Vagina (tissue), 2 donors: ENCODE data around the gene SIX3. TPM values are rescaled to one million over a fixed set of nuclear protein-coding genes. Genes with fewer than 3 reads are reported as not detected.

Experiments used
- DNase-seq, 2 donors: peaks; one replicate each; pipeline ENCODE4 v3.0.0-alpha.2; 2017; ENCODE audit errors: extremely low spot score in 2 of 2
- H3K27ac ChIP-seq: fragments of 200-600 bp; sonication (generic); one replicate; pipeline ENCODE4 v1.5.1; 2019
- H3K27me3 ChIP-seq: fragments of 200-600 bp; sonication (generic); one replicate; pipeline ENCODE4 v1.5.1; 2019
- H3K36me3 ChIP-seq, 2 donors: fragments of 200-600 bp; sonication (generic); one replicate each; pipeline ENCODE4 v1.5.1; 2017 to 2019
- H3K4me1 ChIP-seq: fragments of 200-600 bp; sonication (generic); one replicate; pipeline ENCODE4 v1.5.1; 2019
- H3K4me3 ChIP-seq, 2 donors: fragments of 200-600 bp; sonication (generic); 1 replicate in 1 of 2; 2 replicates in 1 of 2; pipeline ENCODE4 v1.5.1; 2016 to 2019
- H3K9me3 ChIP-seq: fragments of 200-600 bp; sonication (generic); one replicate; pipeline ENCODE4 v1.5.1; 2019
- CTCF ChIP-seq, 3 experiments: fragments of 450-650 bp in 2 of 3; fragments of 200-600 bp in 1 of 3; sonication (generic) in 1 of 3; IDR thresholded peaks; one replicate each; pipeline ENCODE4 v1.5.1; 2017 to 2019; ENCODE audit warnings: antibody characterized with exemption in 3 of 3, mild to moderate bottlenecking in 2 of 3, moderate library complexity in 2 of 3
- POLR2A ChIP-seq, 2 donors: fragments of 450-650 bp; IDR thresholded peaks; one replicate each; pipeline ENCODE4 v1.6.1; 2017; ENCODE audit warnings: antibody characterized with exemption in 2 of 2, mild to moderate bottlenecking in 2 of 2, moderate library complexity in 2 of 2
- POLR2AphosphoS5 ChIP-seq, 2 donors: sonication (generic); formaldehyde crosslinking; IDR thresholded peaks; one replicate each; pipeline ENCODE4 v1.9.0; 2017; ENCODE audit warnings: antibody characterized with exemption in 2 of 2, mild to moderate bottlenecking in 2 of 2, low read depth in 1 of 2; ENCODE audit not compliant: insufficient read depth in 1 of 2
- intact Hi-C: fragments of 100-400 bp; cut with DNase I; formaldehyde crosslinking; loops from one replicate; pipeline ENCODE4 v1.15.1; 2023
- total RNA-seq: library from RNA; depleted of rRNA; stranded (reverse); fragments of >200 nt; gene quantifications from one replicate; pipeline ENCODE4 v1.2.3, GENCODE V29; 2016

Gene SIX3
- total RNA-seq, 1 donor from 2014 or later, result not detected

DNA sequence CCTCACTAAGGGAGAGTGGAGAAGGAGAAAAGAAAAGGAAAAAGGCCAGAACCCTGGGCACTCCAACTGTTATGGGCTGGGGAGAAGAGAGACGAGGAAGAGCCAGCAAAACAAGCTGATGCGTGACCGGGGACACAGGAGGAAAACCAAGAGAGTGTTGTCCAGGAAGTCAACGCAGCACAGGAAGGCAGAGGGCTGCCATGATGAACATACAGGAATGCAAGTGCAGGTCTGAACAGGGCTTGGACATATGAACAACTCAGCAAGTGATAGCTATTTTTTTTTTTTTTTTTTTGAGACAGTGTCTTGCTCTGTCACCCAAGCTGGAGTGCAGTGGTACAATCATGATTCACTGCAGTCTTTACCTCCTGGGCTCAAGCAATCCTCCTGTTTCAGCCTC is 28.4 kb downstream of the SIX3 start:
- no peak overlapping the region for H3K4me3 ChIP-seq
- no peak for DNase-seq
- H3K27ac ChIP-seq, result no peak overlapping the region
- intact Hi-C loops, result no loop called here
- H3K36me3 ChIP-seq, result no peaks in the 10 kb centered on the region
- TF ChIP-seq POLR2AphosphoS5 (IDR thresholded peaks at IDR 0.05; ENCODE audit: insufficient read depth in 1 of 2, low read depth in 1 of 2) (no peak), POLR2A (IDR thresholded peaks at IDR 0.05) (no peak)
- H3K27me3 ChIP-seq, result no peaks in the 10 kb centered on the region
- peaks cover 13% of the 10 kb centered on the region for H3K4me1 ChIP-seq
- H3K9me3 ChIP-seq, result no peaks in the 10 kb centered on the region

GRCh38 chr2:44970846-44971450 is 29.4 kb downstream of the SIX3 start:
- DNase-seq, result no peak
- intact Hi-C loops, result no loop called here

DNA sequence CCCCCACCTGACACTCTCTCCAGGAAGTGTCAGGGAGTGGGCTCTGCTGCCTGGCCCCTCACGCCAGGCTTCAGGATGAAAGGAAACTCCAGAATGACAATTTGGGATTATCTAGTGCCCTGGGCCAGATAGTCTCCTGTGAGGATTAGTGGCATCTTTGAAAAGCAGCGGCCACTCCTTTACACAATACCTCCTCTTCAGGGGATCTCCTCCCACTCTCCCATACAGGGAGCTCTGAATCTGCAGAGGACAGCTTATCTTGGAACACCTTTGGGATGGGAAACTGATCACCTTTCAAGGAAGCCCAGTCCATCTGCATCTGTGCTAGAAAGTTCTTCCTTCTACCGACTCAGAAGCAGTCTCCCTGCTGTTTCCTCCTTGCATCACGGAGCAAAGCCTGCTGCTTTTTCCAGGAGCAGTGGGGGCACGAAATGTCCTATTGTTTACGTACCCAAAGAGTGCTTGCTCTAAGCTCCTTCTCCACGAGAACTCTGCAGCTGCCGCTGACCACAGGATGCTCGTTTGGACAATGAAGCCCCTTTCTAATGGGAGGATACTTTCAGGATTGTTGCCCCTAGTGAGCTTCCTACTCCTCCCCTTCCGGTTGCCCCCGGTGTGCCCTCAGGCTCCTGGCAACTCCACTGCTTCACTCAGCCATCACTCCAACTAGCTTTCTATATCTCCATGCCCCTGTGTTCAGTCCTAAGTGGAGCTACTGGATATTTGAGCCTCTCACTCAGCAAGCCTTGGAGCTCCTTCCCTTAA is 31.5 kb downstream of the SIX3 start:
- no peaks in the 10 kb centered on the region for H3K4me1 ChIP-seq
- H3K27me3 ChIP-seq, result no peaks in the 10 kb centered on the region
- no peak overlapping the region for H3K27ac ChIP-seq
- TF ChIP-seq POLR2AphosphoS5 (IDR thresholded peaks at IDR 0.05; ENCODE audit: insufficient read depth in 1 of 2, low read depth in 1 of 2) (no peak), POLR2A (IDR thresholded peaks at IDR 0.05) (no peak), CTCF (IDR thresholded peaks at IDR 0.05) (no peak)
- intact Hi-C loops, result no loop called here
- no peak overlapping the region for H3K4me3 ChIP-seq
- no peaks in the 10 kb centered on the region for H3K9me3 ChIP-seq
- DNase-seq, result no peak
- no peaks in the 10 kb centered on the region for H3K36me3 ChIP-seq

More at GRCh38 chr2:44970846-44971450, 29.4 kb downstream of the SIX3 start:
- Histone ChIP-seq H3K36me3 (no peaks in the 10 kb centered on the region), H3K27me3 (no peaks in the 10 kb centered on the region), H3K4me3 (no peak overlapping the region), H3K9me3 (no peaks in the 10 kb centered on the region), H3K27ac (no peak overlapping the region), H3K4me1 (peaks cover 3% of the 10 kb centered on the region)
- no peak for TF ChIP-seq CTCF (IDR thresholded peaks at IDR 0.05)
- no peak for TF ChIP-seq POLR2A (IDR thresholded peaks at IDR 0.05)
- TF ChIP-seq POLR2AphosphoS5 (IDR thresholded peaks at IDR 0.05; ENCODE audit: insufficient read depth in 1 of 2, low read depth in 1 of 2), result no peak

- Histone ChIP-seq H3K4me1 (no peaks in the 10 kb centered on the region), H3K36me3 (no peaks in the 10 kb centered on the region), H3K27me3 (no peaks in the 10 kb centered on the region), H3K4me3 (no peak overlapping the region), H3K27ac (no peak overlapping the region), H3K9me3 (no peaks in the 10 kb centered on the region)
- TF ChIP-seq POLR2AphosphoS5 (IDR thresholded peaks at IDR 0.05; ENCODE audit: insufficient read depth in 1 of 2, low read depth in 1 of 2) (no peak), POLR2A (IDR thresholded peaks at IDR 0.05) (no peak), CTCF (IDR thresholded peaks at IDR 0.05) (peak in 1 of 3 experiments; percentile 25)
- no peak for DNase-seq
- intact Hi-C loops, result no loop called here
These were observed 32.7 kb downstream of the SIX3 start for GRCh38 chr2:44974064-44974715.

- intact Hi-C loops, result no loop called here
- Histone ChIP-seq H3K36me3 (no peaks in the 10 kb centered on the region), H3K4me1 (no peaks in the 10 kb centered on the region), H3K9me3 (no peaks in the 10 kb centered on the region), H3K4me3 (no peak overlapping the region), H3K27ac (no peak overlapping the region), H3K27me3 (no peaks in the 10 kb centered on the region)
- TF ChIP-seq CTCF (IDR thresholded peaks at IDR 0.05) (no peak), POLR2A (IDR thresholded peaks at IDR 0.05) (no peak), POLR2AphosphoS5 (IDR thresholded peaks at IDR 0.05; ENCODE audit: insufficient read depth in 1 of 2, low read depth in 1 of 2) (no peak)
- DNase-seq, result no peak
These were observed 34.3 kb downstream of the SIX3 start for GRCh38 chr2:44975571-44976450.
